GM21528 (cell line): Measurements from ENCODE around the gene FGR.
A peak's percentile ranks its signal among the peaks of the same experiment; 100 is the strongest.

ENCODE experiments used
- ATAC-seq: cut with Tn5 transposase; IDR thresholded peaks from one replicate; pipeline ENCODE4 v1.9.1; 2021; ENCODE audit warnings: mild to moderate bottlenecking, moderate library complexity; ENCODE audit not compliant: unreplicated experiment, low FRiP score

The FGR gene

DNA sequence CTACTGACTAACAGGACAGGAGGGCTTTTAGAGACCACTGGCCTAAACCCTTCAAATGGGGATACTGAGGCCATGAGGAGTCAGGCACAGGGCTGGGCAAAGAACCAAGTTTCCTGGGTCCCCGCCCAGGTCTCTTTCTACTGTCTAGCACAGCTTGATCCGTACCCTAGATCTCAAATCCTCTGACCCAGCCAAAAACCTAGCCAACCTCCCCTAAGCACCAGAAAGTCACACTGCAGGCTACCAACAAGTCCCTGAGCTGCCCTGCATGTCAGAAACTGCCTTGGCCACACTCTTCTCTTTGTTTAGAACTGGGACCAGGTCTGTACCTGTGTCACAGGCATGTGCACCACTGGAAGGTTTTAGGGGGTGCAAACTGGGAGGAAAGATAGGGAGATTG is 64.6 kb downstream of the FGR start:
- no peak for ATAC-seq

DNA sequence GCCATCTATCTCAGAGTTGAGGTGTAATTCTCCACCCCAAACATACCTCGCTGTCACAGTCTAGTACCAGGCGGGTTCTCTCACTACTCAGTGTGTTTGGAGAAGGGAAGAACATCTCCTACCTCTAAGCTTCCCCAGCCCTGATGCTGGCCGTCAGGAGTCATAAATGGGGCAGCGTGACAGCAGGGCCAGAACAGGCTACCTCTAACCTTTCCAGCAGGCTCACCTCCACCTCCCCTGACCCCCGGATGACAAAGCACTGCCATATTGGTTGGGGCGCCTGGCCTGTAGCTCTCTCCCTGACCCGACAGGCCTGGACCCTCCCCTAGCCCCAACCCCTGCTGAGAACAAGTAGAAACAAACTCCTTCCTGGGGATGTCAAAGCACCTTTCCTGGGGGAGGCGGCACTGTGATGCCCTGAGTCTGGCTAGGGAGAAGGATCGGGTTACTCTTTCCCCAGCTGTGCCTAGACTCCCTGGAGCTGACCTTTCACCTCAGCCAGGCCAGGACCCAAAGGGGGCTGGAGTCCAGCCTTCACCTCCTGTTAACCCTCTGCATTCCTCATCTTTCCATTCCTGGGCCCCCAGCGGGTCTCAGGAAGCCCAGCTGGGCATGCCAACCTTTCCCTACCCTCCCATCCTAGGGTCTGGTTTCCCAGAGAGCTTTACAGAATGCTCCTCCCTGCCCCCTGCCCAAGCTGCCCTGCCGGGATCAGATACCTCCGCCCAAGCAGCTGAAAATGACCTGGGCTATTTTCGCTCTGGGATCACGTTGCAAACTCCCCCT is 65.3 kb downstream of the FGR start:
- no peak for ATAC-seq

DNA sequence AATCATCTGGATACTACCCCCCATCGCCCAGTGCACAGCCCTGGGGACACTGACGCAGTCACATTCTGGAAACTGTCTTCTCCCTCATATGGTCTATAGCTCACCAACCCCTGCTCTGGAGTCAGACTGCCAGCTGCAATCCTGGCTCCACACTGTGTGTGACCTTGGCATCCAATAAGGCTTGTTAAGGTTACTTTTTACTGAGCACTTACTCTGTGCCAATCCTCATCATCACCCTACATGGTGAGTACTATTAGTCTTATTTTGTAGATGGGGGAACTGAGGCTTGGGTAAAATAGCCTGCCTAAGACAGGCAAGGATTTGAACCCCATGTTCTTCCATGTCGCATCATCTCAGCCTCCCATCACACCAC is 65.9 kb downstream of the FGR start:
- peak; percentile 12 for ATAC-seq

DNA sequence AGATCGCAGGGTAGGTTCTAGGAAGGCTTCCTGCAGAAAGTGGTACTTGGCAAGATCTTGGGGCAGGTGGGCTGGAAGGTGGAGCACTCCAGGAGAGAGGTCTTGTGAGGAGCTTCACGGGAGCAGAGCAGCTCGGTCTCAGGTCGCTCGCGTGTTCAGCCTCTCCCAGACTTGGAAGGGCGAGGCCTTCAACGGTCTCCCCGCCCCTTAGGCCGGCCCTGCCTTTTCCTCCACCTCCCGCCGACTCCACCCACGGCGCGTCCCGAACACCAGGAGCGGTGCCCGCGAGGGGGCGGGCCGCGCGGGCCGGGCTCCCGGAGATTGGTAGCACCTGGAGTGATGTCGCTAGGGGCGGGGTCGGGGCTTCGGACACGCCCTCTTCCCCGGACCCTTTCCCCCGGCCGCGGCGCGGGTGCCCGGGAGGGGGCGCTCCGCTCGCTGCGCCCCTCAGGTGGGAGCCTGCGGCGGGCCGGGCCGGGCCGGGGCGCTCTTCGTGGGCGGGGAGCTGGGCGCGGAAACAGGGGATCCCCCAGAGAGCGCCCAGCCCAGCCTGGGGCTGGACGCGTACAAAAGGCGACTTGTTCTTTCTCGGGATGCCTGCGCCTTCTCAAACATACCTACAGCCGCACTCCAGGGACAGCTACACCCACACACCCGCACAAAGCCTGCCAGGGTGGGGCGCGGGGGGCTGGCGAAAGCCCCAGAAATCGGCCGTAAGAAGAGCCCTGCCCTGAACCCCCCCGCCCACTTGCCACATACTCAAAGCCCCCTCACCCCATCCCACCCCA is 66.5 kb downstream of the FGR start:
- peak; percentile 77 for ATAC-seq

DNA sequence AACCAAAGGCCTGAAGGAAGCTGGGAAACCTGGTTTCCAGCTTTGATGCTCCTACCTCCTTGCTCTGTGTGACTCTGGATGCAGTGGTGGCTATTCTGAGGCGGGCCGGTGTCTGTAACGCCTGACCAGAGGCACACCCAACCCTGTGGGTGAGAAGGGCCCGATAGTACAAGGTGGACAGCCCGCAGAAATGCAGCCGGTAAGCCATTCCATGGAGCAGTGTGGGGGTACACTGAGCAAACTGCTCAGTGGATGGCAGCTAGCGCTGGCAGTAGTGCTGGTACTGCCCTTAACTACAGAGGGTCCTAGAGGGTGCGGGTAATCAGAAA is 67.0 kb downstream of the FGR start:
- ATAC-seq = no peak

DNA sequence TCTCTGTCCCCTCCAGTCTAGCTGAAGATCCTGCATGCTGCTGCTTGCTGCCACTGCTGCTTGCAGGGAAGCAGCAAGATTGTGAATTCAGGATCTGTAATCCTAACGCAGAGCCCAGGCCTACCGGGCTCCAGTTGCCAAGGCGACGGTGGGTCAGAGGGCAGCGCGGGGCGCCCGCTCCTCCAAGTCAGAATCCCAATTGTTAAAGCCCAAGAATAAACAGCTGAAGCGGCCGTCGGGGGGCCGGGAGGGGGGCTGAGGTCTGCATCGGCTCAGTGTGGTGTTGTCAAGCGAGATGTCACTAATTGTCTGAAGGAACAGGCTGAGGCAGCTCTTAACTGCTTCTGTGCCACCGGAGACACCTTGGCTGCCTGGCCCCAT is 67.8 kb downstream of the FGR start:
- ATAC-seq = no peak

DNA sequence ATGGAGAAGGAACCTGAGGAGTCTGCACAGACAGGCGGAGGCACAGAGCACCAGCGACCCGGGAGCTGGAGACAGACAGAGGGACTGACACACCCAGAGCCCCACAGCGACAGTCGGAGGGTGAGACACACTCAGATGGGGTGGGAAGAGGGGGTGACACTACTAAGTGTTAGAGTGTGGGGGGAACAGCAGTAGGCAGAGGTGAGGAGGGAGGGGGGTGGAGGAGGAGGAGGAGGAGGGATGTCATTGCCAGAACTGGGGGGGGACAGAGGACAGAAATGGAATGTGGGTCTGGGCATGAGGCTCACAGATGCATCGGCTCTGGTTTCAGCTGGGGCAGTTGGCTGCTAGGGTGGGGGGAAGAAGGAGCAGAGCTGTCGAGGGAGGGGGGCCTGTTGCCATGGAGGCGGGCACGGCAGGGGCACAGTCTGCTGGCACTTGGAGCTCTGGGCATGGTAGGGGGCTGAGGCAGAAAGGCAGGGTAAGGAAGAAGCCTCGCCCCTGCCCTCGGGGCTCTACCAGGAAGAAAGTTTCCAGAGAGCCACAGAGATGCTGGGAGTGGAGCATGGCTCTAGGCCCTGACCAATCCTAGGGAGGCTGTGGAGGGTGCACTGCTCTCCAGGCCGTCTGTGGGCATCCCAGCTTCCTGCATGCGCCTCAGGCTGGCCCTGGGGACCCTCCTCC is 68.4 kb downstream of the FGR start:
- no peak for ATAC-seq

DNA sequence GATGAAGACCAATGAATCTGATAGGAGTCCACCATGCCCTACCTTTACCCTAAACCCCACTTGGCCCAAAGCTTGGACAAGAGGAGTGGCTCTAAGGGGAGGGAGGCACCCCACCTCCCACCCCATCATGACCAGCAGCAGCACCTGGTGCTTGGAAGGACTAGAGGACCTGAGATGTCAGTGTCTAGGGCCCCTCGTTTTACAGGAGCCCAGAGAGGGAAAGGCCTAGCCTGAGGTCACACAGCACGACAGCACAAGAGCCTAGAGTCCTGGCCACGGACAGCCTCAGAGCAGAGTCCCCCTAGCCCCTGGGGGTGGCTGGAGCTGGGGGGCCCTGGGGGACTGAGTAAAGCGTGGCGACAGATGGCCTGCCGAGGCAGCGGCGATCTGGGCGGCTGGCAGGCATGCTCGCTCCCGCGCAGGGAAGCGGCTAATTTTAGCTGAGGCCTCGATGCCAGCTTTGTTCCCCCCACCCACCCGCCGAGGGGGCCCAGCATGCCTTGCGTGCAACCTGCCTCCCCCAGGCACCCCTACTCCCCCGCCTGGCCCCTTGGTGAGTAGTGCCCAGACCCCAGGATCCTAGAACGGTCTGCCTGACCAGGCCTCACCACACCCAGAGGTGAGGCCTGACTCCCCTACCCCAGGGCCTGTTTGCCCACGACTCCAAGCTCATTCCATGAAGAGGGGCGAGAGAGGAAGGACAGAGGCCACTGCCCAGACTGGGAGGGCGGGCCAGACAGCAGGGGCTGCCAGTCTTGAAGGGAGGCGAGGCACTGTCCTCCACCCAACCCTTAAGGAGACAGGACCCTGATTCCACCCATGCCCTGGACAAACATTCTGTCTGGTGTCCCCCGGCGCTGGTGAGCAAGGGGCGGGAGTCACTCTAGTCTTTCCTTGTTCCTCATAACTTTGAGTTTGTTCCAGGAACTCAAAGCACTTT is 70.0 kb downstream of the FGR start:
- ATAC-seq = no peak

DNA sequence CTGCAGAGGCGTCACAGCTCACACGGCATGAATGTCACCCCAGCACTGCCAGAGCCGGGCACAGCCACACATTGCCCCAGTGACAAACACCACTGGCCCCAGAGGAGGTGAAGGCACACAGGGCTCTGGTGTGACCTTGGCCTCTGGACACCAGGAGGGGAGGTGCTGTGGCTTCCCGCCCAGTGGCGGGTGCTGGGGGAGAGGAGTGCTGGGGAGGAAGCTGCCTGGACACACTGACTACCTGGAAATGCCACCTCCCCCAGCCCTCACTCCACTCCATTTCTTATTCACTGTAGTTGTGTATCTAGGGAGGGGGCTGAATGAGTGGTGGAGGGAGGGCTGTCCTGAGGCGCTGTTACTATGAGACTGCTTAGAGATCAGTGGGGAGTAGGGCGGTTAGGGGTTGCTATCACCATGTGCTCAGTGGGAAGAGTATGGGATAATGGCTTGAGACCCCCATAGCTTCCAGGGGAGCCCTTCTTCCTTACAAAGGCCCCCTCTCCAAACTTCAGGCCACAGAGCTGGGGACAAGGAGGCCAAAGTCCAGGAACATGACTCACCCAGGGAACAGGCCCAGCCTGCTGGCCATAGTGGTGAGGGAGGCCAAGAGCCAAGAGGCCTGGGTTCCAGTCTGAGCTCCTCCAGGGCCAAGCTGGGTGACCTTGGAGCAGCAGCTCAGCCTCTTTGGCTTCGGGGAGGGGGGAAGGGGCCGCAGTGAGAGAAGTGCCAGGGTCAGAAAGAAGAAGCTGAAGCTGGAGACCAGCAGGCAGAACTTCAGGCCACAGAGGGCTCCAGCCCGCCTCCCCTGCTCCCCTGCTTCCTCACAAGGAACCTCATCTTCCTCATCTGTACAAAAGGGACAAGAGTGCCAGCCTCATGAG is 71.2 kb downstream of the FGR start:
- ATAC-seq = no peak

DNA sequence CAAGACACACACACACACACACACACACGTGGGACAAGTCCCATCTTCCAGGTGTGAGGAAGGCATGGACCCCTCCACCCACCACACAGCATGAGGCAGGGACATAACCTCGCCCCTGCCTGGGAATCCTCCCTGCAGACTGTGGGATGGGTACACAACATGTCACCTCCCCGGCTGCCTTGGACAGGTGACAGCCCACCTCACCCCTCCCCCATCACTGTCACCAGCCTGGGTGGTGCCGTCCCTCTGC is 71.7 kb downstream of the FGR start:
- ATAC-seq = no peak

DNA sequence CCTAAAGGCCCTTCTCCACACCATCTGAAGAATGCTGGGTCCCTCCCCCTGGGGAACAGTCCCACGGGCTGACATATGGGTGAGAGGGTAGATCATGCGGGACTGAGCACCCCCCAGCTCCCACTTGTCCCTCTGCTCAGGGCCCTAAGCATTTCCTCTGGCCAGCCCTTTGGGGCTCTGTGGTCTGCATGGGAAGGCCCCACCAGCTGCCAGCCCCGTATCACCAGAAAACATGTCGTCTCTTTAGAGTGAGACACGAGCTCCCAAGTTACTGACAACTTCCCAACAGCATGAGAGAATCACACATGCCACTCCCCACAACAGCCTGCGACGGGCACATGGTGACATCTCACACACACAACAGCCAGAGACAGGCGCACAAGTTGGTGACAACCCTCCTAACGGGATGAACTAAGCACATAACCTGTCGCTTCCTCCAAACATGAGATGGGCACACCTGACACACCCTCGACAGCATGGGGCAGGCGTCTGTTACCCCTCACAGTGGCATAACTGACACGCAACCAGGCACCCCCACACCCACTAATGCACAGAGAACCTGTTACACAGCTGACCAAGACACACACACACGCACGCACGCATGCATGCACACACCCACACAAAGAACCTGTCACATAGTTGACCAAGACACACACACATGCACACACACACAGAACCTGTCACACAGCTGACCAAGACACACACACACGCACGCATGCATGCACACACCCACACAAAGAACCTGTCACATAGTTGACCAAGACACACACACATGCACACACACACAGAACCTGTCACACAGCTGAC is 72.2 kb downstream of the FGR start:
- no peak for ATAC-seq
